Esophagus muscularis mucosa (tissue), 4 donors: ENCODE measurements around the gene RNF34. TPM values are rescaled to one million over a fixed set of nuclear protein-coding genes. Genes with fewer than 3 reads are reported as not detected.

ENCODE experiments used
- DNase-seq: peaks from one replicate; pipeline ENCODE4 v3.0.0-alpha.2; 2017; ENCODE audit errors: extremely low spot score
- H3K27ac ChIP-seq, 4 donors: fragments of 200-600 bp; sonication (generic); replicated peaks in 1 of 4; 1 replicate in 3 of 4; 2 replicates in 1 of 4; pipeline ENCODE4 v1.5.1; 2016 to 2019; ENCODE audit warnings: mild to moderate bottlenecking in 1 of 4
- H3K27me3 ChIP-seq, 4 donors: fragments of 200-600 bp; sonication (generic); one replicate each; pipeline versions ENCODE4 v1.5.1 to v1.6.0; 2016 to 2019
- H3K36me3 ChIP-seq, 4 donors: fragments of 200-600 bp; sonication (generic); one replicate each; pipeline ENCODE4 v1.5.1; 2016 to 2019
- H3K4me1 ChIP-seq, 4 donors: fragments of 200-600 bp; sonication (generic); one replicate each; pipeline ENCODE4 v1.5.1; 2016 to 2019
- H3K4me3 ChIP-seq, 4 donors: fragments of 200-600 bp; sonication (generic); 1 replicate in 2 of 4; 2 replicates in 2 of 4; pipeline ENCODE4 v1.5.1; 2016 to 2019; ENCODE audit warnings: mild to moderate bottlenecking in 4 of 4, moderate library complexity in 1 of 4
- H3K9me3 ChIP-seq, 4 donors: fragments of 200-600 bp; sonication (generic); 1 replicate in 3 of 4; 2 replicates in 1 of 4; pipeline ENCODE4 v1.5.1; 2016 to 2019
- EP300 ChIP-seq: sonication (generic); formaldehyde crosslinking; IDR thresholded peaks from one replicate; pipeline ENCODE4 v1.6.1; 2017; ENCODE audit warnings: antibody characterized with exemption
- POLR2A ChIP-seq: fragments of 450-650 bp; IDR thresholded peaks from one replicate; pipeline ENCODE4 v1.6.1; 2017; ENCODE audit warnings: antibody characterized with exemption, moderate library complexity, mild to moderate bottlenecking, low read depth
- POLR2AphosphoS5 ChIP-seq, 2 donors: sonication (generic); formaldehyde crosslinking; IDR thresholded peaks; one replicate each; pipeline ENCODE4 v1.6.1; 2017; ENCODE audit warnings: antibody characterized with exemption in 2 of 2
- WGBS: methylation state at CpG from one replicate; pipeline ENCODE4 v1.1.5; 2018; 5-methylcytosine and 5-hydroxymethylcytosine counted together
- intact Hi-C: fragments of 100-400 bp; cut with DNase I; formaldehyde crosslinking; loops from one replicate; pipeline ENCODE4 v1.15.1; 2023
- total RNA-seq, 4 donors: library from RNA; depleted of rRNA; stranded (reverse); fragments of >200 nt; gene quantifications; one replicate each; pipeline versions ENCODE4 v1.1.0 to v1.2.1, GENCODE V29; 2016
- TF ChIP-seq, protein P1 (sequence below), 3 experiments: fragments of 200-600 bp in 2 of 3; fragments of 450-650 bp in 1 of 3; sonication (generic) in 2 of 3; IDR thresholded peaks; one replicate each; pipeline ENCODE4 v1.5.1; 2017 to 2019; ENCODE audit warnings: antibody characterized with exemption in 3 of 3, mild to moderate bottlenecking in 2 of 3, moderate library complexity in 1 of 3

RNF34 gene
- total RNA-seq, 4 donors from 2014 or later, result 39.6 to 69.9 (median 46.6) TPM

DNA sequence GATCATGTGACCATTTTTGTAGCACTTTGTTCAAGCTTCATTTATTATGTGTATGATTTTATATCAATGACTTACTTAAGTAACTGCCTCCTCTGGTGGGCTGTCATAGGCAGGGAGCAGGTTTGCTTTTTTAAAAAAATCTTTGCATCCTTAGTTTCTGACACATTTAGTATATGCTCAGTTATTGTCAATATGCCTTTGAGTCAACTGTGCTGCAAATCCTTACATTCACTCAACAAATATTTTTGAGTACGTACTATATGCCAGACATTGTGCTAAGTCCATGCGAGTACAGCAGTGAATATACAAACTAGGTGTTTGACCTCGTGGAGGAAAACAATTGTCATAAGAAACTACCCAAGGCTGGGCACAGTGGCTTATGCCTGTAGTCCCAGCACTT, 43.3 kb upstream of the RNF34 start:
- TF ChIP-seq POLR2A (no peak), POLR2AphosphoS5 (IDR thresholded peaks at IDR 0.05) (no peak), EP300 (no peak)
- TF ChIP-seq, protein P1, sequence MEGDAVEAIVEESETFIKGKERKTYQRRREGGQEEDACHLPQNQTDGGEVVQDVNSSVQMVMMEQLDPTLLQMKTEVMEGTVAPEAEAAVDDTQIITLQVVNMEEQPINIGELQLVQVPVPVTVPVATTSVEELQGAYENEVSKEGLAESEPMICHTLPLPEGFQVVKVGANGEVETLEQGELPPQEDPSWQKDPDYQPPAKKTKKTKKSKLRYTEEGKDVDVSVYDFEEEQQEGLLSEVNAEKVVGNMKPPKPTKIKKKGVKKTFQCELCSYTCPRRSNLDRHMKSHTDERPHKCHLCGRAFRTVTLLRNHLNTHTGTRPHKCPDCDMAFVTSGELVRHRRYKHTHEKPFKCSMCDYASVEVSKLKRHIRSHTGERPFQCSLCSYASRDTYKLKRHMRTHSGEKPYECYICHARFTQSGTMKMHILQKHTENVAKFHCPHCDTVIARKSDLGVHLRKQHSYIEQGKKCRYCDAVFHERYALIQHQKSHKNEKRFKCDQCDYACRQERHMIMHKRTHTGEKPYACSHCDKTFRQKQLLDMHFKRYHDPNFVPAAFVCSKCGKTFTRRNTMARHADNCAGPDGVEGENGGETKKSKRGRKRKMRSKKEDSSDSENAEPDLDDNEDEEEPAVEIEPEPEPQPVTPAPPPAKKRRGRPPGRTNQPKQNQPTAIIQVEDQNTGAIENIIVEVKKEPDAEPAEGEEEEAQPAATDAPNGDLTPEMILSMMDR (IDR thresholded peaks at IDR 0.05), result no peak
- Histone ChIP-seq H3K4me3 (no peak overlapping the region), H3K27ac (no peak overlapping the region), H3K9me3 (no peaks in the 10 kb centered on the region), H3K36me3 (no peaks in the 10 kb centered on the region), H3K4me1 (peaks cover 6 to 11% (median 8%) of the 10 kb centered on the region in 4 donors), H3K27me3 (no peaks in the 10 kb centered on the region)
- 84% methylated on average over 3 of the region's 3 CpGs for WGBS
- DNase-seq, result no peak
- intact Hi-C loops, result no loop called here

- intact Hi-C loops, result no loop called here
- Histone ChIP-seq H3K27ac (no peak overlapping the region), H3K27me3 (no peaks in the 10 kb centered on the region), H3K36me3 (no peaks in the 10 kb centered on the region), H3K4me3 (no peak overlapping the region), H3K4me1 (peaks cover 6 to 10% (median 7%) of the 10 kb centered on the region in 4 donors), H3K9me3 (no peaks in the 10 kb centered on the region)
- no peak for TF ChIP-seq POLR2A
- no peak for TF ChIP-seq POLR2AphosphoS5 (IDR thresholded peaks at IDR 0.05)
- TF ChIP-seq EP300, result no peak
- TF ChIP-seq, protein P1 (IDR thresholded peaks at IDR 0.05), result no peak
- no peak for DNase-seq
- WGBS, result 73% methylated on average over 4 of the region's 4 CpGs
Measured at GRCh38 chr12:121357331-121357730, 42.6 kb upstream of the RNF34 start.

- intact Hi-C loops, result no loop called here
- 74% methylated on average over 3 of the region's 3 CpGs for WGBS
- TF ChIP-seq POLR2A (no peak), POLR2AphosphoS5 (IDR thresholded peaks at IDR 0.05) (no peak), EP300 (no peak)
- TF ChIP-seq, protein P1 (IDR thresholded peaks at IDR 0.05), result no peak
- H3K27me3 ChIP-seq, result no peaks in the 10 kb centered on the region
- peaks cover 3 to 7% (median 4%) of the 10 kb centered on the region in 4 donors for H3K4me1 ChIP-seq
- no peak overlapping the region for H3K27ac ChIP-seq
- H3K9me3 ChIP-seq, result no peaks in the 10 kb centered on the region
- no peak overlapping the region for H3K4me3 ChIP-seq
- DNase-seq, result no peak
- H3K36me3 ChIP-seq, result no peaks in the 10 kb centered on the region
Measured at GRCh38 chr12:121358073-121358472, 41.8 kb upstream of the RNF34 start.

- Histone ChIP-seq H3K4me1 (no peaks in the 10 kb centered on the region), H3K9me3 (no peaks in the 10 kb centered on the region), H3K4me3 (no peak overlapping the region), H3K27me3 (no peaks in the 10 kb centered on the region), H3K27ac (no peak overlapping the region), H3K36me3 (no peaks in the 10 kb centered on the region)
- 67% methylated on average over 5 of the region's 5 CpGs for WGBS
- intact Hi-C loops, result no loop called here
- DNase-seq, result no peak
- TF ChIP-seq POLR2A, result no peak
- TF ChIP-seq EP300, result no peak
- TF ChIP-seq POLR2AphosphoS5 (IDR thresholded peaks at IDR 0.05), result no peak
- TF ChIP-seq, protein P1 (IDR thresholded peaks at IDR 0.05), result no peak
Measured at GRCh38 chr12:121364683-121365121, 35.2 kb upstream of the RNF34 start.

GRCh38 chr12:121365416-121366062, 34.4 kb upstream of the RNF34 start:
- no peak for DNase-seq
- no peak overlapping the region for H3K4me3 ChIP-seq
- intact Hi-C loops, result no loop called here
- H3K4me1 ChIP-seq, result no peaks in the 10 kb centered on the region
- H3K9me3 ChIP-seq, result no peaks in the 10 kb centered on the region
- TF ChIP-seq POLR2AphosphoS5 (IDR thresholded peaks at IDR 0.05) (no peak), EP300 (no peak), POLR2A (no peak)
- TF ChIP-seq, protein P1 (IDR thresholded peaks at IDR 0.05), result no peak
- H3K27me3 ChIP-seq, result no peaks in the 10 kb centered on the region
- H3K27ac ChIP-seq, result no peak overlapping the region
- no peaks in the 10 kb centered on the region for H3K36me3 ChIP-seq
- WGBS, result 67% methylated on average over 5 of the region's 5 CpGs
